ENCODE measurements around the gene CDK2. TPM values are rescaled to one million over a fixed set of nuclear protein-coding genes. Genes with fewer than 3 reads are reported as not detected.

Gene CDK2
- total and polyA plus RNA-seq, 9 of the 15 experiments (the other 6 are each of a cell fraction or from before 2014, with no cell fraction given) = 17.4 to 213 (median 109) TPM

DNA sequence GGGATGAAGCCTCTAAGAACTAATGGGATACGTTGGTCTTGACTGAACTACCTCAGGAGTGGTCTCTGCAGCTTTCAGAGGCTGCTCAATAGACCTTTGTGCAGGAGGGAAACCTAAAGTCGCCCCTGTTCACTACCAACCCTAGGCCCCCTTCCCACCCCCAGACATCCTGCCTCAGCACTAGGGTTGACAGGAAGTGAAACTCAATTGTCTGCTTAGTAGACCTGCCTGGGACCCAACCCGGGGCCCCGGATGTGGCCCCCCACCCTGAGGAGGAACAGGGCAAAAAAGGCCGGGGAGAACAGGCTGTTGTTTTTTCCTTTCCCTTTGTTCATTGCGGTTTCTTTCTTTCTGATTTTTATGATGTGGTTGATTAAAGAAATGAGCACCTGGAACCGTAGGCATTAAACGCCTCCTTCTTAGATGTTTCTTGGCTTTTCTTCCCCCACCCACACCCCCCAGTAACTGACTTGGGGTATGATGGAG is 37.3 kb upstream of the CDK2 start:
- FAIRE-seq = no peak
- Histone ChIP-seq H2AFZ (ENCODE audit: low read depth, low read length) (no peak overlapping the region), H3K27me3 (ENCODE audit: control insufficient read depth in 2 of 2, insufficient read depth in 2 of 2, low read length in 2 of 2) (no peaks in the 10 kb centered on the region), H3K79me2 (ENCODE audit: control insufficient read depth, insufficient read depth, low read length) (peaks cover 45% of the 10 kb centered on the region), H3K4me3 (no peak overlapping the region), H3K9me3 (replicated peaks; ENCODE audit: control insufficient read depth, insufficient read depth, low read depth, low read length) (no peaks in the 10 kb centered on the region), H3K9me1 (ENCODE audit: control insufficient read depth, insufficient read depth, low read length) (no peaks in the 10 kb centered on the region), H3K4me1 (replicated peaks in 1 of 2; ENCODE audit: control insufficient read depth in 2 of 2, insufficient read depth in 2 of 2, low read length in 2 of 2) (peaks cover 25 to 35% of the 10 kb centered on the region in 2 experiments; a peak in 4 of 5 replicates), H3K27ac (ENCODE audit: extremely low read depth, low read depth, low read length) (no peak overlapping the region), H3K9ac (ENCODE audit: insufficient read depth in 1 of 2, low read depth in 2 of 2, low read length in 2 of 2) (no peak overlapping the region; a peak in 1 of 4 replicates), H3K36me3 (ENCODE audit: control insufficient read depth, insufficient read depth, low read length) (peaks cover 12% of the 10 kb centered on the region), H3K4me2 (ENCODE audit: insufficient read depth, low read length) (peak overlapping the region; percentile 91; the same call in 1 of the 2 replicates), H4K20me1 (replicated peaks; ENCODE audit: control insufficient read depth, insufficient read depth, low read length) (no peaks in the 10 kb centered on the region)
- BruUV-seq (replicated peaks) = no TSS peak
- DNase-seq (ENCODE audit: extremely low read depth in 1 of 4, low spot score in 3 of 4) = no peak
- CTCF ChIA-PET (ENCODE audit: low intra/inter-chr PET ratio) = no interaction called here
- intact Hi-C loops (cut with micrococcal nuclease) (loop anchor here (5.0 kb wide), 1 partner anchor 43 kb away; the partner anchor contains the start of gene RAB5B), in situ Hi-C loops (cut with MboI) (no loop called here)
- POLR2A ChIA-PET = no interaction called here
- no peak for TF ChIP-seq HDAC2 (IDR thresholded peaks at IDR 0.05)
- no peak for ATAC-seq
- WGBS (ENCODE audit: insufficient coverage, low coverage, missing lambda C conversion rate) = 69% methylated on average over 8 of the region's 8 CpGs

DNA sequence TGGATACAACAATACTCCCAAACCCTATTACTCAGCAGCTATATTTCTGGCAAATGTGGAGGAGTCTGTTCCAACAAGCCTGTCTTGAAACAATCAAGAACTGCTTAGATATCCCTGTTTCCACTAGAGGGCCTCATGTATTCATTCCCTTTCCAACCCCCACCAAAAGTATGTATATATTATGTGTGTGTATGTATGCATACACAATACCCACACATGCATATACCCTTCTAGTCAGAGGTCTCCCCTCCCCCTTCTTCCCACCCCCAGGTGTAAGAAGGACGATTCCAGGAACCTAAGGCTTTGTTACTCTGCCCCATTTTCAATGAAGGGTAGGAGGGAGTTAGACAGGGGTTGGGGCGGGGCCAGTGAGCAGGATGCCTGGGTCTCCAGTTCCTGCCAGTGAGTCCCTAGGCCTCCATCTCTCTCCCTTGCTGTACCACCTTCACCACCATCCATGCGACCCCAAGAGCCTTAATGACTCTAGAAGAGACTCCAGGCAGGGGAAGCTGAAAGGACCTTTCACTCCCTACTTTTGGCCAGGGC is 35.8 kb upstream of the CDK2 start, which contains the start of gene DGKA:
Gene DGKA, plus strand, starts transcription at position 392 of the 546 bp plus-strand sequence. CDS start 5,342 bp downstream, outside the sequence.
- Histone ChIP-seq H3K4me2 (ENCODE audit: insufficient read depth, low read length) (peak within 1 kb of the TSS; percentile 87), H3K79me2 (ENCODE audit: control insufficient read depth, insufficient read depth, low read length) (peaks cover 31% of the 10 kb centered on the region), H4K20me1 (replicated peaks; ENCODE audit: control insufficient read depth, insufficient read depth, low read length) (no peaks in the 10 kb centered on the region), H3K4me3 (peak within 1 kb of the TSS; percentile 38), H3K27ac (ENCODE audit: extremely low read depth, low read depth, low read length) (peak within 1 kb of the TSS; percentile 44), H2AFZ (ENCODE audit: low read depth, low read length) (peak within 1 kb of the TSS; percentile 92), H3K4me1 (replicated peaks in 1 of 2; ENCODE audit: control insufficient read depth in 2 of 2, insufficient read depth in 2 of 2, low read length in 2 of 2) (peaks cover 29% of the 10 kb centered on the region in 2 experiments; a peak in 4 of 5 replicates), H3K9me1 (ENCODE audit: control insufficient read depth, insufficient read depth, low read length) (no peaks in the 10 kb centered on the region), H3K9me3 (replicated peaks; ENCODE audit: control insufficient read depth, insufficient read depth, low read depth, low read length) (no peaks in the 10 kb centered on the region), H3K36me3 (ENCODE audit: control insufficient read depth, insufficient read depth, low read length) (peaks cover 1% of the 10 kb centered on the region; the same call in 2 of the 3 replicates), H3K27me3 (ENCODE audit: control insufficient read depth in 2 of 2, insufficient read depth in 2 of 2, low read length in 2 of 2) (no peaks in the 10 kb centered on the region), H3K9ac (ENCODE audit: insufficient read depth in 1 of 2, low read depth in 2 of 2, low read length in 2 of 2) (peak within 1 kb of the TSS; percentile 53 to 93)
- FAIRE-seq (peak; percentile 48), DNase-seq (ENCODE audit: extremely low read depth in 1 of 4, low spot score in 3 of 4) (peak; percentile 56 to 77 (median 62)), ATAC-seq (peak; percentile 50)
- WGBS (ENCODE audit: insufficient coverage, low coverage, missing lambda C conversion rate) = 28% methylated on average over 3 of the region's 3 CpGs
- CTCF ChIA-PET (ENCODE audit: low intra/inter-chr PET ratio) = no interaction called here
- intact Hi-C loops (cut with micrococcal nuclease) = no loop called here
- POLR2A ChIA-PET = interaction anchor here (0.6 to 2.1 kb wide), 5 partner anchors 9 to 142 kb away, joined by 3 to 18 read pairs (median 4); partner anchors contain the start of gene DNAJC14
- in situ Hi-C loops (cut with MboI) = no loop called here
- no TSS peak for BruUV-seq (replicated peaks)
- TF ChIP-seq SIN3A (IDR thresholded peaks at IDR 0.05; ENCODE audit: borderline replicate concordance in 2 of 2, control insufficient read depth in 1 of 2, low read depth in 2 of 2, low read length in 2 of 2) = no peak
- TF ChIP-seq RAD21 (CRISPR knock-in tag; conservative IDR thresholded peaks at IDR 0.05 in 1 of 2, IDR thresholded peaks at IDR 0.05 in 1 of 2) = peak; percentile 31 to 67
- no peak for TF ChIP-seq SRSF9 (IDR thresholded peaks at IDR 0.05; ENCODE audit: borderline replicate concordance, low read depth, low read length)
- no peak for TF ChIP-seq SREBF1 (IDR thresholded peaks at IDR 0.05; ENCODE audit: borderline replicate concordance, low read depth, low read length)
- TF ChIP-seq, protein P1, sequence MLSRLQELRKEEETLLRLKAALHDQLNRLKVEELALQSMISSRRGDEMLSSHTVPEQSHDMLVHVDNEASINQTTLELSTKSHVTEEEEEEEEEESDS (CRISPR knock-in tag; IDR thresholded peaks at IDR 0.05) = no peak
- TF ChIP-seq TEAD4 (IDR thresholded peaks at IDR 0.05; ENCODE audit: low read length) = peak; percentile 41; the same call in 1 of the 2 replicates
- TF ChIP-seq TEAD4 (CRISPR knock-in tag; IDR thresholded peaks at IDR 0.05; ENCODE audit: borderline replicate concordance) = no peak
- no peak for TF ChIP-seq KAT7 (CRISPR knock-in tag; IDR thresholded peaks at IDR 0.05; ENCODE audit: borderline replicate concordance)
- TF ChIP-seq, protein P2, sequence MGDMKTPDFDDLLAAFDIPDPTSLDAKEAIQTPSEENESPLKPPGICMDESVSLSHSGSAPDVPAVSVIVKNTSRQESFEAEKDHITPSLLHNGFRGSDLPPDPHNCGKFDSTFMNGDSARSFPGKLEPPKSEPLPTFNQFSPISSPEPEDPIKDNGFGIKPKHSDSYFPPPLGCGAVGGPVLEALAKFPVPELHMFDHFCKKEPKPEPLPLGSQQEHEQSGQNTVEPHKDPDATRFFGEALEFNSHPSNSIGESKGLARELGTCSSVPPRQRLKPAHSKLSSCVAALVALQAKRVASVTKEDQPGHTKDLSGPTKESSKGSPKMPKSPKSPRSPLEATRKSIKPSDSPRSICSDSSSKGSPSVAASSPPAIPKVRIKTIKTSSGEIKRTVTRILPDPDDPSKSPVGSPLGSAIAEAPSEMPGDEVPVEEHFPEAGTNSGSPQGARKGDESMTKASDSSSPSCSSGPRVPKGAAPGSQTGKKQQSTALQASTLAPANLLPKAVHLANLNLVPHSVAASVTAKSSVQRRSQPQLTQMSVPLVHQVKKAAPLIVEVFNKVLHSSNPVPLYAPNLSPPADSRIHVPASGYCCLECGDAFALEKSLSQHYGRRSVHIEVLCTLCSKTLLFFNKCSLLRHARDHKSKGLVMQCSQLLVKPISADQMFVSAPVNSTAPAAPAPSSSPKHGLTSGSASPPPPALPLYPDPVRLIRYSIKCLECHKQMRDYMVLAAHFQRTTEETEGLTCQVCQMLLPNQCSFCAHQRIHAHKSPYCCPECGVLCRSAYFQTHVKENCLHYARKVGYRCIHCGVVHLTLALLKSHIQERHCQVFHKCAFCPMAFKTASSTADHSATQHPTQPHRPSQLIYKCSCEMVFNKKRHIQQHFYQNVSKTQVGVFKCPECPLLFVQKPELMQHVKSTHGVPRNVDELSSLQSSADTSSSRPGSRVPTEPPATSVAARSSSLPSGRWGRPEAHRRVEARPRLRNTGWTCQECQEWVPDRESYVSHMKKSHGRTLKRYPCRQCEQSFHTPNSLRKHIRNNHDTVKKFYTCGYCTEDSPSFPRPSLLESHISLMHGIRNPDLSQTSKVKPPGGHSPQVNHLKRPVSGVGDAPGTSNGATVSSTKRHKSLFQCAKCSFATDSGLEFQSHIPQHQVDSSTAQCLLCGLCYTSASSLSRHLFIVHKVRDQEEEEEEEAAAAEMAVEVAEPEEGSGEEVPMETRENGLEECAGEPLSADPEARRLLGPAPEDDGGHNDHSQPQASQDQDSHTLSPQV (IDR thresholded peaks at IDR 0.05) = peak; percentile 51; the same call in 1 of the 2 replicates
